Naive B cell (primary cell): Measurements from ENCODE around the gene OR2S2. TPM values are rescaled to one million over a fixed set of nuclear protein-coding genes. Genes with fewer than 3 reads are reported as not detected.

Experiments used
- ATAC-seq, 2 donors: fragments of 150-1000 bp; cut with Tn5 transposase; 2 replicates each; pipeline ENCODE4 v1.10.0; 2021; ENCODE audit warnings: low read depth in 2 of 2, mild to moderate bottlenecking in 2 of 2, moderate library complexity in 2 of 2
- DNase-seq: peaks from one replicate; pipeline ENCODE4 v3.0.0; 2022
- H3K27ac Mint-ChIP-seq, 6 donors: one replicate each; pipeline ENCODE4 v1.8.0; 2020 to 2022; ENCODE audit warnings: mild to moderate bottlenecking in 6 of 6, mixed read lengths in 6 of 6, moderate library complexity in 5 of 6, inconsistent platforms in 2 of 6
- H3K27me3 Mint-ChIP-seq, 3 donors: one replicate each; pipeline ENCODE4 v1.8.0; 2021 to 2022; ENCODE audit warnings: mixed read lengths in 3 of 3, mild to moderate bottlenecking in 1 of 3
- H3K36me3 Mint-ChIP-seq, 2 donors: one replicate each; pipeline ENCODE4 v1.8.0; 2020 to 2022; ENCODE audit warnings: mixed read lengths in 2 of 2, inconsistent platforms in 1 of 2, mild to moderate bottlenecking in 1 of 2
- H3K4me1 Mint-ChIP-seq, 3 donors: one replicate each; pipeline ENCODE4 v1.8.0; 2020 to 2022; ENCODE audit warnings: mixed read lengths in 3 of 3, inconsistent platforms in 1 of 3, mild to moderate bottlenecking in 1 of 3, moderate library complexity in 1 of 3
- H3K4me3 Mint-ChIP-seq, 8 donors: one replicate each; pipeline ENCODE4 v1.8.0; 2020 to 2022; ENCODE audit warnings: mild to moderate bottlenecking in 8 of 8, mixed read lengths in 8 of 8, moderate library complexity in 8 of 8, inconsistent platforms in 2 of 8
- H3K9me3 Mint-ChIP-seq, 7 donors: one replicate each; pipeline ENCODE4 v1.8.0; 2020 to 2022; ENCODE audit warnings: mixed read lengths in 7 of 7, mild to moderate bottlenecking in 5 of 7, inconsistent platforms in 2 of 7, moderate library complexity in 1 of 7
- polyA plus RNA-seq, 6 donors: library from polyadenylated mRNA; unstranded; fragments of 300-500 nt; fragmentation: Illumina TruSeq; gene quantifications; one replicate each; pipeline ENCODE4 v1.2.3, GENCODE V29; 2021; ENCODE audit warnings: low read depth in 6 of 6

OR2S2 gene
- polyA plus RNA-seq, 6 donors from 2014 or later = not detected

- Mint-ChIP-seq H3K9me3 (no peaks in the 10 kb centered on the region), H3K4me3 (no peak within 1 kb of the TSS), H3K27ac (no peak within 1 kb of the TSS), H3K4me1 (peaks cover 6 to 19% (median 17%) of the 10 kb centered on the region in 3 donors), H3K36me3 (no peaks in the 10 kb centered on the region), H3K27me3 (peaks cover 20 to 45% (median 35%) of the 10 kb centered on the region in 3 donors)
- ATAC-seq = no peak
- no peak for DNase-seq
These were observed 48.7 kb downstream of the OR2S2 start, which contains the start of gene SPAAR for GRCh38 chr9:35909274-35909673. TSS of gene SPAAR (plus strand) at chr9:35909490. CDS start at chr9:35910464, 974 bp downstream.

GRCh38 chr9:35908504-35909125 is 49.3 kb downstream of the OR2S2 start:
- no peaks in the 10 kb centered on the region for H3K36me3 Mint-ChIP-seq
- ATAC-seq = no peak
- no peak overlapping the region for H3K27ac Mint-ChIP-seq
- peaks cover 6 to 19% (median 17%) of the 10 kb centered on the region in 3 donors for H3K4me1 Mint-ChIP-seq
- peaks cover 26 to 48% (median 35%) of the 10 kb centered on the region in 3 donors for H3K27me3 Mint-ChIP-seq
- H3K9me3 Mint-ChIP-seq = no peaks in the 10 kb centered on the region
- DNase-seq = no peak
- H3K4me3 Mint-ChIP-seq = no peak overlapping the region

GRCh38 chr9:35907711-35908503 is 50.0 kb downstream of the OR2S2 start:
- Mint-ChIP-seq H3K4me1 (peaks cover 6 to 19% (median 17%) of the 10 kb centered on the region in 3 donors), H3K27me3 (peaks cover 29 to 50% (median 35%) of the 10 kb centered on the region in 3 donors), H3K4me3 (no peak overlapping the region), H3K27ac (peak overlapping the region in 1 of 6 donors; percentile 26), H3K36me3 (no peaks in the 10 kb centered on the region), H3K9me3 (no peaks in the 10 kb centered on the region)
- no peak for DNase-seq
- peak in 1 of 2 donors; percentile 48 for ATAC-seq

Other genes starting within 250 kb of the OR2S2 start
- 100 to 1,000 TPM in 1 of 6 donors, 10 to 100 TPM in 5; 15.6 to 128 (median 42.4) TPM for gene TLN1, start 226.0 kb downstream of the OR2S2 start, polyA plus RNA-seq
- gene CREB3, start 225.5 kb downstream of the OR2S2 start, polyA plus RNA-seq = 10 to 100 TPM; 24.8 to 41.0 (median 33.2) TPM
- 10 to 100 TPM; 31.7 to 49.1 (median 39.0) TPM for gene GBA2, start 208.9 kb downstream of the OR2S2 start, polyA plus RNA-seq
- gene RGP1, start 208.9 kb downstream of the OR2S2 start, polyA plus RNA-seq = 10 to 100 TPM in 1 of 6 donors, 1 to 10 TPM in 5; 1.9 to 14.2 (median 6.9) TPM
- gene MSMP, start 203.9 kb downstream of the OR2S2 start, polyA plus RNA-seq = 1 to 10 TPM in 5 of 6 donors, not detected in 1; 2.1 to 7.2 (median 3.6) TPM
- 1 to 10 TPM in 1 of 6 donors, under 1 TPM in 2, not detected in 3; 0.70 to 1.4 (median 0.72) TPM for gene NPR2, start 166.6 kb downstream of the OR2S2 start, polyA plus RNA-seq
- gene SPAG8, start 145.9 kb downstream of the OR2S2 start, polyA plus RNA-seq = 1 to 10 TPM in 5 of 6 donors, not detected in 1; 1.2 to 1.7 (median 1.5) TPM
- gene HINT2, start 143.1 kb downstream of the OR2S2 start, polyA plus RNA-seq = 100 to 1,000 TPM in 1 of 6 donors, 10 to 100 TPM in 5; 69.4 to 109 (median 79.0) TPM
- gene FAM221B, start 129.4 kb downstream of the OR2S2 start, polyA plus RNA-seq = not detected
- 1 to 10 TPM; 1.7 to 3.3 (median 2.3) TPM for gene TMEM8B, start 128.9 kb downstream of the OR2S2 start, polyA plus RNA-seq
- not detected for gene OR13J1, start 87.8 kb downstream of the OR2S2 start, polyA plus RNA-seq
- gene HRCT1, start 52.0 kb downstream of the OR2S2 start, polyA plus RNA-seq = not detected
- not detected for gene SPAAR, start 48.7 kb downstream of the OR2S2 start, polyA plus RNA-seq
- gene RECK, start 78.8 kb upstream of the OR2S2 start, polyA plus RNA-seq = 10 to 100 TPM in 4 of 6 donors, 1 to 10 TPM in 2; 7.9 to 14.2 (median 11.2) TPM
- gene GLIPR2, start 178.6 kb upstream of the OR2S2 start, polyA plus RNA-seq = 10 to 100 TPM; 32.7 to 49.7 (median 48.2) TPM
- under 1 TPM in 1 of 6 donors, not detected in 5; 0.17 TPM for gene CCIN, start 211.2 kb upstream of the OR2S2 start, polyA plus RNA-seq
- 10 to 100 TPM; 55.3 to 98.1 (median 86.9) TPM for gene CLTA, start 232.8 kb upstream of the OR2S2 start, polyA plus RNA-seq